Chondrocyte (in vitro differentiated cells): Measurements from ENCODE around the gene KIF5C. TPM values are rescaled to one million over a fixed set of nuclear protein-coding genes. Genes with fewer than 3 reads are reported as not detected.
A peak's percentile ranks its signal among the peaks of the same experiment; 100 is the strongest.

ENCODE experiments used
- DNase-seq: peaks from one replicate; pipeline ENCODE4 v3.0.0; 2021; ENCODE audit warnings: mixed read lengths, low spot score
- H3K27ac Mint-ChIP-seq: one replicate; pipeline ENCODE4 v1.8.0; 2021; ENCODE audit warnings: mild to moderate bottlenecking, moderate library complexity, mixed read lengths; ENCODE audit not compliant: unreplicated experiment
- H3K27me3 Mint-ChIP-seq: 2 replicates; pipeline ENCODE4 v1.8.0; 2021; ENCODE audit warnings: low read depth, mixed read lengths
- H3K36me3 Mint-ChIP-seq: 2 replicates; pipeline ENCODE4 v1.8.0; 2021; ENCODE audit warnings: low read depth, mixed read lengths
- H3K4me1 Mint-ChIP-seq: 2 replicates; pipeline ENCODE4 v1.8.0; 2021; ENCODE audit warnings: low read depth, mild to moderate bottlenecking, mixed read lengths
- H3K4me3 Mint-ChIP-seq: one replicate; pipeline ENCODE4 v1.8.0; 2021; ENCODE audit warnings: mild to moderate bottlenecking, moderate library complexity, mixed read lengths; ENCODE audit not compliant: unreplicated experiment
- H3K9me3 Mint-ChIP-seq: 2 replicates; pipeline ENCODE4 v1.8.0; 2021; ENCODE audit warnings: low read depth, mixed read lengths
- CTCF ChIP-seq: fragments of 200-600 bp; sonication (generic); IDR thresholded peaks from 2 replicates; pipeline ENCODE4 v1.5.0; 2021; ENCODE audit warnings: antibody characterized with exemption, mild to moderate bottlenecking, moderate library complexity
- total RNA-seq: library from RNA; stranded (reverse); gene quantifications from 3 replicates; pipeline ENCODE4 v1.2.1, GENCODE V29; 2021

Gene KIF5C
- total RNA-seq, 1 donor from 2014 or later, result 3.1 TPM

GRCh38 chr2:148885988-148886387, 11.0 kb downstream of the KIF5C start:
- H3K27me3 Mint-ChIP-seq, result no peaks in the 10 kb centered on the region
- no peaks in the 10 kb centered on the region for H3K9me3 Mint-ChIP-seq
- H3K36me3 Mint-ChIP-seq, result no peaks in the 10 kb centered on the region
- DNase-seq, result no peak
- peaks cover 12% of the 10 kb centered on the region for H3K4me1 Mint-ChIP-seq
- H3K4me3 Mint-ChIP-seq, result no peak overlapping the region
- no peak overlapping the region for H3K27ac Mint-ChIP-seq
- no peak for TF ChIP-seq CTCF

GRCh38 chr2:148887350-148888002, 12.4 kb downstream of the KIF5C start:
- no peak for DNase-seq
- Mint-ChIP-seq H3K4me3 (peak overlapping the region; percentile 70), H3K36me3 (no peaks in the 10 kb centered on the region), H3K27ac (no peak overlapping the region), H3K27me3 (no peaks in the 10 kb centered on the region), H3K4me1 (peaks cover 12% of the 10 kb centered on the region), H3K9me3 (peaks cover 1% of the 10 kb centered on the region)
- no peak for TF ChIP-seq CTCF

GRCh38 chr2:148888003-148888501, 13.0 kb downstream of the KIF5C start:
- DNase-seq, result no peak
- Mint-ChIP-seq H3K27me3 (no peaks in the 10 kb centered on the region), H3K9me3 (peaks cover 7% of the 10 kb centered on the region), H3K36me3 (peaks cover 3% of the 10 kb centered on the region), H3K4me3 (peak overlapping the region; percentile 70), H3K27ac (no peak overlapping the region), H3K4me1 (peaks cover 12% of the 10 kb centered on the region)
- peak; percentile 51 for TF ChIP-seq CTCF

- no peak for DNase-seq
- no peak for TF ChIP-seq CTCF
- H3K36me3 Mint-ChIP-seq, result peaks cover 8% of the 10 kb centered on the region
- no peaks in the 10 kb centered on the region for H3K27me3 Mint-ChIP-seq
- H3K4me1 Mint-ChIP-seq, result peaks cover 12% of the 10 kb centered on the region
- H3K4me3 Mint-ChIP-seq, result no peak overlapping the region
- H3K27ac Mint-ChIP-seq, result no peak overlapping the region
- H3K9me3 Mint-ChIP-seq, result peaks cover 15% of the 10 kb centered on the region
Observed at GRCh38 chr2:148888986-148889385, 14.0 kb downstream of the KIF5C start.

GRCh38 chr2:148893906-148894305, 18.9 kb downstream of the KIF5C start:
- Mint-ChIP-seq H3K36me3 (peaks cover 8% of the 10 kb centered on the region), H3K27ac (no peak overlapping the region), H3K4me3 (no peak overlapping the region), H3K9me3 (peaks cover 15% of the 10 kb centered on the region), H3K4me1 (peaks cover under 1% of the 10 kb centered on the region), H3K27me3 (no peaks in the 10 kb centered on the region)
- no peak for TF ChIP-seq CTCF
- DNase-seq, result no peak
